ENCODE results near the gene CPNE9. TPM values are rescaled to one million over a fixed set of nuclear protein-coding genes. Genes with fewer than 3 reads are reported as not detected.

The CPNE9 gene, protein sequence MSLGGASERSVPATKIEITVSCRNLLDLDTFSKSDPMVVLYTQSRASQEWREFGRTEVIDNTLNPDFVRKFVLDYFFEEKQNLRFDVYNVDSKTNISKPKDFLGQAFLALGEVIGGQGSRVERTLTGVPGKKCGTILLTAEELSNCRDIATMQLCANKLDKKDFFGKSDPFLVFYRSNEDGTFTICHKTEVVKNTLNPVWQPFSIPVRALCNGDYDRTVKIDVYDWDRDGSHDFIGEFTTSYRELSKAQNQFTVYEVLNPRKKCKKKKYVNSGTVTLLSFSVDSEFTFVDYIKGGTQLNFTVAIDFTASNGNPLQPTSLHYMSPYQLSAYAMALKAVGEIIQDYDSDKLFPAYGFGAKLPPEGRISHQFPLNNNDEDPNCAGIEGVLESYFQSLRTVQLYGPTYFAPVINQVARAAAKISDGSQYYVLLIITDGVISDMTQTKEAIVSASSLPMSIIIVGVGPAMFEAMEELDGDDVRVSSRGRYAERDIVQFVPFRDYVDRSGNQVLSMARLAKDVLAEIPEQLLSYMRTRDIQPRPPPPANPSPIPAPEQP
- 0.18 and 0.38 TPM in 2 replicates for total RNA-seq (2014; rRNA removed; shearing (Covaris generic))

DNA sequence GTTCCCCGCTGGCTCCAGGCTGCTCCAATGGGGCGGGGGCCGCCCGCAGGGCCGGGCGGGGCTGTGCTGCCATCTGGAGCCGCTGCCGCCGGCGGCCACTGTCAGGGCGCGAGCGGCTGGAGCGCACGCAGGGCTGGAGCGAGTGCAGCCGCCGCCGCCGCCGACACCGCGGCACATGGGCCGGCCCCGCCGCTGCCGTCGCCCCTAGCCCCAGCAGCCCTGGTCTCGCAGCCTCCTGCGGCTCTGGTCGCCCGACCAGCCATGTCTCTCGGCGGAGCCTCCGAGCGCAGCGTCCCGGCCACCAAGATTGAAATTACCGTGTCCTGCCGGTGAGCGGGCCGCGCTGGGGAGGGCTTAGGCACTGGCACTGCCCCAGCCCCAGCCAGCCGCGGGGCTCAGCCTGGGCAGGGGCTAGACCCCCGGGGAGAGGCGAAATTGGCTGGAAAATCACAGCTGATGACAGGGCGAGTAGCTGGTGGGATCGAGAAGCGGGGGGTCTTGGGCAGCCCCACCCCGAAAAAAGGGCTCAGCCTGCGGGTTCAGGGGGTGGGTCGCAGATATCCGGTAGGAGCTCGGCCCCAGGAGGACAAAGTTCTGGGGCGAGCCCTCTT is at the start of gene CPNE9:
TSS of gene CPNE9 (plus strand) at position 98 of the 611 bp plus-strand sequence. CDS start at position 262, 164 bp downstream.
- Histone ChIP-seq H3K4me3 (ENCODE audit: insufficient read depth, low read depth, low read length) (peak within 1 kb of the TSS; percentile 42), H3K27me3 (ENCODE audit: control insufficient read depth, insufficient read depth, low read length) (peaks cover 28% of the 10 kb centered on the region), H3K36me3 (replicated peaks; ENCODE audit: control insufficient read depth, insufficient read depth, low read length) (no peaks in the 10 kb centered on the region)
- peak; percentile 89 for DNase-seq

DNA sequence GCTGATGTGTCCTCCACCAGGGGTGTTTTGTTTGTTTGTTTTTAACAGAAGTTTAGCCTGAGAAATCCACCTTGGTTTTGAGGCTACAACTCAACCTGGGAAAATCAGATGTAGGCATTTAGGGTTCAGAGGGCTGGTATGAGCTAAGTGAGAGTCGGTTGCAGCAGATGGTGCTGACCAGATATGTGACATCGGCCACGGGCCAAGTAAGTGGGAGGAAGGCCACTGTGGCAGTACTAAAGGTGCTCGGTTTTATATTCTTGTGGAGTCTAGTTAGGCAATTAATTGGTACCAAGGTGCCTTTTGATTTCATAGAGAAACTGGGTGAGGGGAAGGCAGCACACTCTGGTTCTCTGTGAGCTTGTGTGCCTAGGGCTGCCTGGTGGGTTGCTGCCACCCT is 43.8 kb upstream of the CPNE9 start:
- H3K4me3 ChIP-seq (ENCODE audit: insufficient read depth, low read depth, low read length): no peak overlapping the region
- H3K36me3 ChIP-seq (replicated peaks; ENCODE audit: control insufficient read depth, insufficient read depth, low read length): no peaks in the 10 kb centered on the region; the same call in none of the 2 replicates
- no peaks in the 10 kb centered on the region for H3K27me3 ChIP-seq (ENCODE audit: control insufficient read depth, insufficient read depth, low read length)
- DNase-seq: no peak

GRCh38 chr3:9660972-9661371 is 42.7 kb upstream of the CPNE9 start:
- H3K27me3 ChIP-seq (ENCODE audit: control insufficient read depth, insufficient read depth, low read length): no peaks in the 10 kb centered on the region
- no peaks in the 10 kb centered on the region; the same call in none of the 2 replicates for H3K36me3 ChIP-seq (replicated peaks; ENCODE audit: control insufficient read depth, insufficient read depth, low read length)
- H3K4me3 ChIP-seq (ENCODE audit: insufficient read depth, low read depth, low read length): no peak overlapping the region
- DNase-seq: no peak

DNA sequence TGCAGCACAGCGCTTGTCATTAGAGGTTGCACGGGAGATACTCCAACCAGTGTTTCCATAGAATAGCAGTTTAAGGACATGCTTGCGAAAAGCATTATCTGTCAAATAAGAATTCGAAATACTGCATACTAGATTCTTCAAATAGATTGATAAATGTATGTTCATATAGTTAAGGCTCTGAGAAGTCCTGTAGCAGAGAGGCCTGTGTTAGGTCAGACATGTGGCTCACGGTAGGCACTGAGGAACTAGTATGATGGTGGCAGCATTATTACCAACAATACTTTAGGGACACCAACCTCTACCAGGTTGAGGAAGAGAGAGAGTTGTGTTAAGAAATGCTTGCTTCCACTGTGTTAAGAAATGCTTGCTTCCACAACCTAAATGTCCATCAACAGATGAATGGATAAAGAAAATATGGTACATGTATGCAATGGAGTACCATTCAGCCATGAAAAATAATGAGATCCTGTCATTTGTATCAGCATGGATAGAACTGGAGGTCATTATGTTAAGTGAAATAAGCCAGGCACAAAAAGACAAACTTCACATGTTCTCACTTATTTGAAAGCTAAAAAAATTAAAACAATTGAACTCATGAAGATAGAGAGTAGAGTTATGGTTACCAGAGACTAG is 39.4 kb upstream of the CPNE9 start:
- Histone ChIP-seq H3K27me3 (ENCODE audit: control insufficient read depth, insufficient read depth, low read length) (no peaks in the 10 kb centered on the region), H3K4me3 (ENCODE audit: insufficient read depth, low read depth, low read length) (no peak overlapping the region), H3K36me3 (replicated peaks; ENCODE audit: control insufficient read depth, insufficient read depth, low read length) (peaks cover 12% of the 10 kb centered on the region)
- DNase-seq: no peak

- Histone ChIP-seq H3K4me3 (ENCODE audit: insufficient read depth, low read depth, low read length) (no peak overlapping the region), H3K27me3 (ENCODE audit: control insufficient read depth, insufficient read depth, low read length) (no peaks in the 10 kb centered on the region), H3K36me3 (replicated peaks; ENCODE audit: control insufficient read depth, insufficient read depth, low read length) (peaks cover 22% of the 10 kb centered on the region)
- DNase-seq: no peak
These were observed 36.8 kb upstream of the CPNE9 start for GRCh38 chr3:9666704-9667445.

DNA sequence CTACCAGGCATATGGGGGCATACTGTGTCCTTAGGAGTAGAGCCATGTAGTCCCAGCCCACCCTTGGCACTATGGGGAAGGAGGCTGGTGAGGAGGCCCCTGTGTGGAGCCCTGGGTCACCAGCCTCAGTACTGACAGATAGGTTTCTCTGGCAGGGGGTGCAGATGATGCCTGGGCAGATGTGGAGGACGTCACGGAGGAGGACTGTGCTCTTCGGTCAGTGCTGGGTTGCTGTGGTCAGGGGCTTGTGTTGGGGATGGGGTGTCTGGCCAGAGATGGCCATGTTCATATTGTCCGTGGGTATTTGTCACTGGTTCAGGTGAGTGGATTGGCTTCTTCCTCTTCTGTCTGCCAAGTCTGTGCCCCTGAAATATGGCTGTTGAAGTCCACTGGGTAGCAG is 34.4 kb upstream of the CPNE9 start:
- Histone ChIP-seq H3K36me3 (replicated peaks; ENCODE audit: control insufficient read depth, insufficient read depth, low read length) (peaks cover 35% of the 10 kb centered on the region), H3K27me3 (ENCODE audit: control insufficient read depth, insufficient read depth, low read length) (no peaks in the 10 kb centered on the region), H3K4me3 (ENCODE audit: insufficient read depth, low read depth, low read length) (no peak overlapping the region)
- DNase-seq: no peak

GRCh38 chr3:9669720-9670432 is 33.8 kb upstream of the CPNE9 start:
- H3K27me3 ChIP-seq (ENCODE audit: control insufficient read depth, insufficient read depth, low read length): no peaks in the 10 kb centered on the region
- no peak overlapping the region for H3K4me3 ChIP-seq (ENCODE audit: insufficient read depth, low read depth, low read length)
- DNase-seq: no peak
- peaks cover 35% of the 10 kb centered on the region for H3K36me3 ChIP-seq (replicated peaks; ENCODE audit: control insufficient read depth, insufficient read depth, low read length)

GRCh38 chr3:9673082-9673481 is 30.6 kb upstream of the CPNE9 start:
- no peaks in the 10 kb centered on the region for H3K27me3 ChIP-seq (ENCODE audit: control insufficient read depth, insufficient read depth, low read length)

GRCh38 chr3:9673752-9674151 is 29.9 kb upstream of the CPNE9 start:
- DNase-seq: no peak
- Histone ChIP-seq H3K36me3 (replicated peaks; ENCODE audit: control insufficient read depth, insufficient read depth, low read length) (peaks cover 31% of the 10 kb centered on the region), H3K4me3 (ENCODE audit: insufficient read depth, low read depth, low read length) (no peak overlapping the region), H3K27me3 (ENCODE audit: control insufficient read depth, insufficient read depth, low read length) (no peaks in the 10 kb centered on the region)

More at GRCh38 chr3:9673082-9673481, 30.6 kb upstream of the CPNE9 start:
- no peak overlapping the region for H3K4me3 ChIP-seq (ENCODE audit: insufficient read depth, low read depth, low read length)
- no peak for DNase-seq
- H3K36me3 ChIP-seq (replicated peaks; ENCODE audit: control insufficient read depth, insufficient read depth, low read length): peaks cover 31% of the 10 kb centered on the region

DNA sequence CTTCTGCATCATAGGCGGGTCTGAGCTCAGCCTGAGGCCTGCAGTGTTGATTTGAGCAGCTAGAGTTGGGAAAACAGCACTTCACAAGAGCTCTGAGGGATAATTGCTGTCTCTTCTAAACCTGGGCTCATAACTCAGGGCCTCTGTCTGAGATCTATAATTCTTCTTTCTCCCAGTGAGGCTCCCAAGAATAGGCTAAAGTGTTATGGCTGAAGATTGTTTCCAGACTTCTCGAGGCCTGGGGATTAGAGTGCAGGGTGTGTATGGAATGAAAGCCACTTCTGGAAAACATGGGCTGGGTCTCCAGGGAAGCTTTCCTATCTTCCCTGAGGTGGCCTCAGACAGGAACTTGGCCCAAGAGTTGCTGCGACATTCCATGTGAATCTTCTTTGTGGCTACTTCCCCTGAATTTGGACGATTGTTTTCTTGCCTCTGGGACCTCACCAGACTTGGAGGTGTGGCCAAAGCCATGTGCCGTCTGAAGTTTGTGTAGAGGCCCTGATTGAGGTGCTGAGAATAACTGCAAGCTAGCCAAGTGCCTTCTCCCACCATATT is 27.8 kb upstream of the CPNE9 start:
- no peak for DNase-seq
- no peaks in the 10 kb centered on the region for H3K27me3 ChIP-seq (ENCODE audit: control insufficient read depth, insufficient read depth, low read length)
- H3K4me3 ChIP-seq (ENCODE audit: insufficient read depth, low read depth, low read length): no peak overlapping the region
- H3K36me3 ChIP-seq (replicated peaks; ENCODE audit: control insufficient read depth, insufficient read depth, low read length): peaks cover 35% of the 10 kb centered on the region

GRCh38 chr3:9676785-9677184 is 26.8 kb upstream of the CPNE9 start:
- Histone ChIP-seq H3K4me3 (ENCODE audit: insufficient read depth, low read depth, low read length) (no peak overlapping the region), H3K36me3 (replicated peaks; ENCODE audit: control insufficient read depth, insufficient read depth, low read length) (peaks cover 32% of the 10 kb centered on the region), H3K27me3 (ENCODE audit: control insufficient read depth, insufficient read depth, low read length) (no peaks in the 10 kb centered on the region)
- no peak for DNase-seq

DNA sequence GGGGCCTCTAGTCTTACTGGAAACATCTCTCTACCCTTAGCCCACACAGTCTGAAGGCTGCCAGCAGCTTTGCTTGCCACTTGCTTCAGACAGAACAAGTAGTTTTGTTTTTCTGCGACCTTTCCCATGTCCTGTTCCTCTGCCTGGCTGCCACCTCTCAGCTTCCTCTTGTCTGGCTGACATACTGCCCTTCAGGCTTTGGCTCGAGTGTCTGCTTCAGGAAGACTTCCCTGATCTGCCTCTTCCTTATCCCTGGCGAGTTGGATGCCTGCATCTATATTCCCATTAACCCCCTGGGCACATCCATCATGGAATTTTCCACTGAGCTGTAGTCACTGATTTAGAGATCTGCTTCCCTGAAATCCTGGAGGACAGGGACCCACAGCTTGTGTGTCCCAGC is 25.1 kb upstream of the CPNE9 start:
- Histone ChIP-seq H3K4me3 (ENCODE audit: insufficient read depth, low read depth, low read length) (no peak overlapping the region), H3K36me3 (replicated peaks; ENCODE audit: control insufficient read depth, insufficient read depth, low read length) (peaks cover 21% of the 10 kb centered on the region), H3K27me3 (ENCODE audit: control insufficient read depth, insufficient read depth, low read length) (no peaks in the 10 kb centered on the region)
- no peak for DNase-seq

- Histone ChIP-seq H3K27me3 (ENCODE audit: control insufficient read depth, insufficient read depth, low read length) (no peaks in the 10 kb centered on the region), H3K4me3 (ENCODE audit: insufficient read depth, low read depth, low read length) (no peak overlapping the region), H3K36me3 (replicated peaks; ENCODE audit: control insufficient read depth, insufficient read depth, low read length) (peaks cover 21% of the 10 kb centered on the region)
- no peak for DNase-seq
These were observed 24.1 kb upstream of the CPNE9 start for GRCh38 chr3:9679476-9680080.

All from H7 (cell line).